Lower leg skin (tissue), 4 donors: ENCODE measurements around the gene TNFRSF6B. TPM values are rescaled to one million over a fixed set of nuclear protein-coding genes. Genes with fewer than 3 reads are reported as not detected.

Source experiments
- DNase-seq, 2 donors: peaks; one replicate each; pipeline ENCODE4 v3.0.0-alpha.2; 2019; ENCODE audit warnings: low spot score in 2 of 2
- H3K4me3 ChIP-seq: fragments of 200-600 bp; sonication (generic); 2 replicates; pipeline ENCODE4 v1.5.1; 2017; ENCODE audit warnings: mild to moderate bottlenecking, low read depth; ENCODE audit not compliant: poor library complexity, severe bottlenecking
- CTCF ChIP-seq, 3 donors: fragments of 450-650 bp; IDR thresholded peaks; one replicate each; pipeline ENCODE4 v1.5.1; 2016; ENCODE audit warnings: antibody characterized with exemption in 3 of 3, mild to moderate bottlenecking in 3 of 3, moderate library complexity in 2 of 3
- POLR2A ChIP-seq, 2 donors: fragments of 450-650 bp; IDR thresholded peaks; one replicate each; pipeline ENCODE4 v1.6.1; 2016 to 2017; ENCODE audit warnings: antibody characterized with exemption in 2 of 2, mild to moderate bottlenecking in 1 of 2, moderate library complexity in 1 of 2
- WGBS, 2 donors: methylation state at CpG; one replicate each; pipeline ENCODE4 v1.1.5; 2018; 5-methylcytosine and 5-hydroxymethylcytosine counted together
- intact Hi-C: fragments of 100-400 bp; cut with DNase I; formaldehyde crosslinking; loops from one replicate; pipeline ENCODE4 v1.15.0; 2023; ENCODE audit warnings: low total_unique reads
- total RNA-seq, 4 donors: library from RNA; depleted of rRNA; stranded (reverse); fragments of >200 nt; gene quantifications; one replicate each; pipeline ENCODE4 v1.1.0, GENCODE V29; 2016

TNFRSF6B gene
- total RNA-seq, 4 donors from 2014 or later: 3.0 to 49.5 (median 12.1) TPM

GRCh38 chr20:63661108-63661507 lies 35.3 kb upstream of the TNFRSF6B start:
- TF ChIP-seq CTCF (IDR thresholded peaks at IDR 0.05): no peak
- TF ChIP-seq POLR2A (IDR thresholded peaks at IDR 0.05): no peak
- intact Hi-C loops: no loop called here
- no peak overlapping the region for H3K4me3 ChIP-seq
- no peak for DNase-seq
- WGBS, 2 donors: 93 to 97% methylated on average over 18 to 19 of the region's 22 CpGs

GRCh38 chr20:63661959-63662812 lies 34.3 kb upstream of the TNFRSF6B start:
- no peak for DNase-seq
- intact Hi-C loops: no loop called here
- H3K4me3 ChIP-seq: no peak overlapping the region
- 95 to 96% methylated on average over 33 of the region's 33 CpGs for WGBS, 2 donors
- TF ChIP-seq CTCF (IDR thresholded peaks at IDR 0.05) (no peak), POLR2A (IDR thresholded peaks at IDR 0.05) (no peak)

- WGBS, 2 donors: 97 to 100% methylated on average over 3 to 9 of the region's 9 CpGs
- DNase-seq: no peak
- no peak for TF ChIP-seq CTCF (IDR thresholded peaks at IDR 0.05)
- intact Hi-C loops: no loop called here
- H3K4me3 ChIP-seq: no peak overlapping the region
Measured at GRCh38 chr20:63662813-63663189, 33.7 kb upstream of the TNFRSF6B start.

- 89 to 93% methylated on average over 25 to 26 of the region's 26 CpGs for WGBS, 2 donors
- DNase-seq: no peak
- intact Hi-C loops: no loop called here
- H3K4me3 ChIP-seq: no peak overlapping the region
- TF ChIP-seq POLR2A (IDR thresholded peaks at IDR 0.05) (no peak), CTCF (IDR thresholded peaks at IDR 0.05) (no peak)
Measured at GRCh38 chr20:63663332-63664066, 33.0 kb upstream of the TNFRSF6B start.

GRCh38 chr20:63664143-63664851 lies 32.2 kb upstream of the TNFRSF6B start:
- no peak overlapping the region for H3K4me3 ChIP-seq
- 90 to 91% methylated on average over 20 to 22 of the region's 22 CpGs for WGBS, 2 donors
- intact Hi-C loops: no loop called here
- TF ChIP-seq POLR2A (IDR thresholded peaks at IDR 0.05): no peak
- no peak for TF ChIP-seq CTCF (IDR thresholded peaks at IDR 0.05)
- no peak for DNase-seq
